ENCODE measurements around the gene POLR3E.
"Not testable (repeated sequence)": the region's sequence is repeated elsewhere in the genome, so short reads cannot be mapped to it uniquely, and the experiment has no call there.

POLR3E gene

DNA sequence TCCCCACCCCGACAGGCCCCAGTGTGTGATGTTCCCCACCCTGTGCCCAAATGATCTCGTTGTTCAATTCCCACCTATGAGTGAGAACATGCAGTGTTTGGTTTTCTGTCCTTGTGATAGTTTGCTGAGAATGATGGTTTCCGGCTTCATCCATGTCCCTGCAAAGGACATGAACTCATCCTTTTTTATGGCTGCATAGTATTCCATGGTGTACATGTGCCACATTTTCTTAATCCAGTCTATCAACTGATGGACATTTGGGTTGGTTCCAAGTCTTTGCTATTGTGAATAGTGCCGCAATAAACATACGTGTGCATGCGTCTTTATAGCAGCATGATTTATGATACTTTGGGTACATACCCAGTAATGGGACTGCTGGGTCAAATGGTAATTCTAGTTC lies 53.8 kb downstream of the POLR3E start:
- DNase-seq, H3K27me3 Mint-ChIP-seq, H3K27ac Mint-ChIP-seq, H3K4me3 Mint-ChIP-seq, H3K9me3 Mint-ChIP-seq: not testable (repeated sequence)
- Mint-ChIP-seq H3K4me1 (ENCODE audit: low read depth) (peaks cover 40% of the 10 kb centered on the region), H3K36me3 (ENCODE audit: low read depth) (peaks cover 85% of the 10 kb centered on the region)

DNA sequence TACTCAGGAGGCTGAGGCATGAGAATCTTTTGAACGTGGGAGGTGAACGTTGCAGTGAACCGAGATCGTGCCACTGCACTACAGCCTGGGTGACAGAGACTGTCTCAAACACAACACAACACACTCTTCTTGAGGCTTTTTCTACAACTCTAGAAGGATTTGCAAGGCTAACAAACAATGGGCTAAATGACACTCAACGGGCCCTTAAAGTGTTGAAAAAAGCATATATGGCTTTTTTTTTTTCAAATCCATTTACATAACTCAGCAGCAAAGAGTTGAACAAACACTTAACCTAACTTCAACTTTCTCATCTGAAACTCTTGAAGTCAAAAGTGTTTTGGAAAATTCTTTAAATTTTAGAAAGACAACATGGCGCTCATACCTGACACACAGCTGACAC lies 54.9 kb downstream of the POLR3E start:
- H3K9me3 Mint-ChIP-seq = peaks cover 4% of the 10 kb centered on the region
- H3K27ac Mint-ChIP-seq = no peak overlapping the region
- peaks cover 47% of the 10 kb centered on the region for H3K4me1 Mint-ChIP-seq (ENCODE audit: low read depth)
- H3K27me3 Mint-ChIP-seq = no peaks in the 10 kb centered on the region
- peaks cover 78% of the 10 kb centered on the region for H3K36me3 Mint-ChIP-seq (ENCODE audit: low read depth)
- no peak overlapping the region for H3K4me3 Mint-ChIP-seq
- no peak for DNase-seq

DNA sequence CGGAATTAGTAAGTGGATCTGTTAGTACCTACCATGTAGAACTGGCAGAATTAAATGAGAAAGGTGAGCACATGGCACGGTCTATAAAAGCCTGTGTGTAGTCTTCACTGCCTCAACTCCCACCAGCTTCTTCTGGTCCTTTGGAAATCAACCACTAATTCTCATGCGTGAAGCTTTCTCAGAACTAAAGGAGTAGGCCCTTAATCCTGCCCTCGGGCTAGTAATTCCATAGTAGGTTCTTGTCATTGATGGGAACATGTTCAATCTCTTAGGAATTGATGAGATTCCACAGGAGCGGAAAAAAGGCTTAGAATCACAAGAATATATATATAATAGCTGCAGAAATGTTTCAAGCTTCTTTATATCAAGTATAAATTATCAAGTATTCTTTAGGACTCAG lies 55.5 kb downstream of the POLR3E start:
- H3K36me3 Mint-ChIP-seq (ENCODE audit: low read depth) = peaks cover 77% of the 10 kb centered on the region
- no peak for DNase-seq
- H3K4me3 Mint-ChIP-seq = no peak overlapping the region

DNA sequence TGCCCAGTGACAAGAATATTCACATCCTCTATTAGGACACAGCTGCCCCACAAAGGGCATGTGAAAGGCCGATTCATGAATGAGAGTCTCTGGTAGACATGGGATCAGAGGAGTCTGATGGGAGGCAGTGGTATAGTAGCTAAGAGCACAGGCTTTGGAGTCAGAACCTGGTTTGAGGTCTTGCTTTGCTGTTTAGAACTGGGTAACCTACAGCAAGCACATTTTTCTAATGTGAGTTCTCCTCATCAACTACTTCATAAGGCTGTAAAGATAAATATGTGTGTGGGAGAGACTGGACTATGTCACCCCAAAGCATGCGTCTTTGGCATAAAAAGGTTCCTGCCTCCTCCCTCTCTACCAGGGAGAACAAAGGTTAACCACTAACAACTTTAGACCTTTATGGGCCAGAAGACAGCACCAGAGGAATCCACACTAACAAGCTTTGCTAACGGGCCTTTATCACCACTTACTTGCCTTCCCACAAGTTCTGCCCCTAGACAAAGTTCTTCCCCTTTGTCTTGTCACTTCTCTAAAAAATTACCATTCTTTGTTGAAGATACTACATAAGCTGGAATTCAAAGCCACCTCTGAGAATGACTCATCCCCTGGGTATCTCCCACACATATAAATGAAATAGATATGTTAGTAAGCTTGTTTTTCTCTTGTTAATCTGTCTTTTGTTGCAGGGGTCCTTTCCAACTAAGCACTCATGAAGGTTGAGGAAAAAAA lies 56.1 kb downstream of the POLR3E start:
- Mint-ChIP-seq H3K4me1 (ENCODE audit: low read depth) (peaks cover 60% of the 10 kb centered on the region), H3K36me3 (ENCODE audit: low read depth) (peaks cover 76% of the 10 kb centered on the region), H3K4me3 (peak overlapping the region; percentile 2), H3K27me3 (no peaks in the 10 kb centered on the region), H3K27ac (peak overlapping the region; percentile 91), H3K9me3 (peaks cover 4% of the 10 kb centered on the region)
- DNase-seq = no peak

More for the DNA sequence above, 55.5 kb downstream of the POLR3E start:
- peaks cover 4% of the 10 kb centered on the region for H3K9me3 Mint-ChIP-seq
- H3K4me1 Mint-ChIP-seq (ENCODE audit: low read depth) = peaks cover 53% of the 10 kb centered on the region
- peak overlapping the region; percentile 72 for H3K27ac Mint-ChIP-seq
- H3K27me3 Mint-ChIP-seq = no peaks in the 10 kb centered on the region

DNA sequence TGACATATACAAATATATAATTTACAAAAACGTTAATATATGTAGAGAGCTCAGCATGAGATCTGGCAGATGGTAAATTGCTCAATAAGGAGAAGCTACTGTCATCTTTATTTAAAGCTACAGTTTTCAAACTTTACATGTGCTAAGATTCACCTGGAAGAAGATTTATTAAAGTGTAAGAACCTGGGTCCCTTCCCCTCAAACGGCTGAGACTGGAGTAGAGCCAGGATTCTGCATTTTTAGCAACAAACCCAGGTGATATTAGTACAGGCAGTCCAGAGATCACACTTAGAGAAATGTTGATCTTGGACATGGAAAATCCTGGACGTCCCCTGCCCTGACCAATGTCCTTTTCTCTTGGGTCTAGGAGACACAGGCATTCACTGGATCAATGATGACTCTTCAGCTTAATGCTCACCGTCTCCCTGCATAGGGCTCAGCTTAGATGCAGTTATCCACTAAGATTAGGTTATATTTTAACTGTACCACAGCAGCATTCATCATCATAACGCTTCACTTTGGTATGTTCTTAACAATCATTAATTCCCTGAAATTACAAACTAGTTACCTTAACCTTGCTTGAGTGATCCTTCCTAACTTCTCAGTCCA lies 56.8 kb downstream of the POLR3E start:
- H3K27ac Mint-ChIP-seq = peak overlapping the region; percentile 91
- H3K9me3 Mint-ChIP-seq = peaks cover 4% of the 10 kb centered on the region
- H3K4me1 Mint-ChIP-seq (ENCODE audit: low read depth) = peaks cover 65% of the 10 kb centered on the region
- H3K36me3 Mint-ChIP-seq (ENCODE audit: low read depth) = peaks cover 73% of the 10 kb centered on the region
- peak overlapping the region; percentile 2 for H3K4me3 Mint-ChIP-seq
- no peak for DNase-seq
- no peaks in the 10 kb centered on the region for H3K27me3 Mint-ChIP-seq

DNA sequence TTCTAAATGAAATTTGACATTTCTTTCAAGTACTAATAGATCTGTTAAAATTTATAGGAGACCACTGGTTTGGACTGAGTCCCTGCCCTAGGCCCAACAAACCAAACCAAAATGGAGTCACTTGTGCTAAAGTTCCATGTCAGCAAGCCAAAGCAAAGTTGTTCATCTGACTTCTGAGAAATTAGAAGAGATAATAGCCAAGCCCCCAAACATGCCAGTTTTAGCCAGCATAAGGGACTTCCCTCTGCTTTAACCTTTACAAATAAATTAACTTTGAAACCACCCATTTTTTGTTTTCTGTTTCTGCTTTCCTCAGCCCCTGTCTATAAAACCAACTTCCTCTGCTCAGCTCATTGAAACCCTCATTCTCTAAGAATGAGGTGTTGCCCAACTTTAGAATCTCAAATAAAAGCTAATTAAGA lies 58.3 kb downstream of the POLR3E start:
- Mint-ChIP-seq H3K27me3 (no peaks in the 10 kb centered on the region), H3K9me3 (peaks cover 4% of the 10 kb centered on the region), H3K4me3 (no peak overlapping the region), H3K4me1 (ENCODE audit: low read depth) (peaks cover 76% of the 10 kb centered on the region), H3K27ac (peak overlapping the region; percentile 47), H3K36me3 (ENCODE audit: low read depth) (peaks cover 72% of the 10 kb centered on the region)
- DNase-seq = no peak

DNA sequence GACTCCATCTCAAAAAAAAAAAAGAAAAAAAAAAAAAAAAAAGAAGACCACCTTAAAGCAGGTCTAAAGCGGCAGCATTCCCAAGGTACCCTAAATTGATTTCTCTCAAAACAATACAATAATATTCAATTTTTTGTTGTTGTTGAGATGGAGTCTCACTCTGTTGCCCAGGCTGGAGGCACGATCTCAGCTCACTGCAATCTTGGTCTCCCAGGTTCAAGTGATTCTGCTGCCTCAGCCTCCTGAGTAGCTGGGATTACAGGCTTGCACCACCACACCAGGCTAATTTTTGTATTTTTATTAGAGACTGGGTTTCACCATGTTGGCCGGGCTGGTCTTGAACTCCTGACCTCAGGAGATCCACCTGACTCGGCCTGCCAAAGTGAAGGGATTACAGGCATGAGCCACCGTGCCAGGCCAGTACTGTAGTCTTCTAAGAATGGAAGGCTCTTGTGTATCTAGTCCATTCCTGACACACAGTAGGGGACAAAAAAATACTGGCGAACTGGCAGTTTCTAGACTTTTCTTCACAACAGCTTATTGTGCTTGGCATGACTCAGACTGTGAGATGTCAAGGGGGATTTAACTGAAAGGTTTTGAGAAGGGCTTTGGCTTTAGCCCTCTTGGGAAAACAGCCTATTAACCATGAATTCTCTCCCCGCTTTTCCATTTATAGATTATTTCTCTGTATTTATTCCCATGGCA lies 59.9 kb downstream of the POLR3E start:
- no peak for DNase-seq
- H3K4me1 Mint-ChIP-seq (ENCODE audit: low read depth) = peaks cover 80% of the 10 kb centered on the region
- peak overlapping the region; percentile 85 for H3K27ac Mint-ChIP-seq
- H3K4me3 Mint-ChIP-seq = no peak overlapping the region
- no peaks in the 10 kb centered on the region for H3K27me3 Mint-ChIP-seq
- H3K36me3 Mint-ChIP-seq (ENCODE audit: low read depth) = peaks cover 68% of the 10 kb centered on the region
- H3K9me3 Mint-ChIP-seq = no peaks in the 10 kb centered on the region

DNA sequence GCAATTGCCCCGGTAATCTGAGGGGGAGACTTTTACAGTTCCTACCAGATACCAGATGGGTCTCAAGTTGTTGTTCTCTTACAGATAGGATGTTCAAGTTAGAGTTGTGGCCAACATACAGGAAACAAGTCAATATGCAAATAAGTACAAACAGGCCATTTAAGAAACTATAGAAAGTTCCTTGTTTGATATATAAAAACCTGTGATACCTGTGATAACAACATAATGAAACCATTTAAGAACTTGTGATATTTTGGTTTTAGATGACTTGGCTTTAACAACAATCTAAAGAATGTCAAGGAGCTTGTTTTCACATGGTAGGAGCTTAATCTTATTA lies 60.4 kb downstream of the POLR3E start:
- Mint-ChIP-seq H3K4me3 (no peak overlapping the region), H3K27ac (peak overlapping the region; percentile 85)

DNA sequence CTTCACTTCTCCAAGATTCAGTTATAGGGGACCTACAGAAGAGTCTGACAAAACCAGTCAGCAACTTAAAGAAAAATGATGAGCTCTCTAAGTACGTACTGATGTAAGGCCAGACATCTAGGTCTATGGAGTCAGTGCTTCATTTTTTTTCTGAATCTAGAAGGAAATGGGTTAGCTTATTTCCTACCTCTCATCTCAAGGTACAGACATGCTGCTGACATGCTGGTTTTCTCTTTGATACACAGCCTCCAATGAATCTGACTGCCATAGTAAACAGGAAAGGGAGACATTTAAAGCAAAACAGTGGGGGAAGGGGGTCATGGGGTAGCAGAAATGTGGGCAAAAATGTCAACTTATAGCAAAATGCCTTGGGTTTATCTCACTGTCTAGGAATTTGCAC lies 60.8 kb downstream of the POLR3E start:
- peaks cover 79% of the 10 kb centered on the region for H3K4me1 Mint-ChIP-seq (ENCODE audit: low read depth)
- no peak for DNase-seq
- no peak overlapping the region for H3K4me3 Mint-ChIP-seq
- no peaks in the 10 kb centered on the region for H3K9me3 Mint-ChIP-seq
- peaks cover 69% of the 10 kb centered on the region for H3K36me3 Mint-ChIP-seq (ENCODE audit: low read depth)
- H3K27me3 Mint-ChIP-seq = no peaks in the 10 kb centered on the region
- H3K27ac Mint-ChIP-seq = peak overlapping the region; percentile 85

More for the DNA sequence above, 60.4 kb downstream of the POLR3E start:
- Mint-ChIP-seq H3K4me1 (ENCODE audit: low read depth) (peaks cover 80% of the 10 kb centered on the region), H3K27me3 (no peaks in the 10 kb centered on the region), H3K9me3 (no peaks in the 10 kb centered on the region), H3K36me3 (ENCODE audit: low read depth) (peaks cover 68% of the 10 kb centered on the region)
- no peak for DNase-seq

DNA sequence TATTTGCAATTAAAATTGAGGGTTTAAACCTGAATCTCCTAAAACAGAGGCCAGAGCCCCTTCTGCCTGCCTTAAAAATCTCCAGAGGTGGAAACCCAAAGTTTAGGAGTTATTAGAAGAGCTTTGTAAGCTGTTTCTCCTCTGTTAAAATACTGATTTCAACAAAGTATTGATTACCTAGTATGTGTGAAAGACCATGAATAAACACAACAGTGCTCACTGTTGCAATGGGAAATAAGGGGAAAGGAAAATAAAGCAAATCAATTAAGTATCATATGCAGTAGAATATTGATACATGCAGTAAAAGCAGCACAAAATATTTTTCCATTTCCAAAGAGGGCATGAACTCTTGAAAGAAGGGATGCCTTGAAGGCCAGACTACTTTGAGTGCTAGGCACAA lies 62.5 kb downstream of the POLR3E start:
- H3K27me3 Mint-ChIP-seq = no peaks in the 10 kb centered on the region
- H3K36me3 Mint-ChIP-seq (ENCODE audit: low read depth) = peaks cover 74% of the 10 kb centered on the region
- peaks cover 70% of the 10 kb centered on the region for H3K4me1 Mint-ChIP-seq (ENCODE audit: low read depth)
- no peak for DNase-seq
- peak overlapping the region; percentile 61 for H3K27ac Mint-ChIP-seq
- no peak overlapping the region for H3K4me3 Mint-ChIP-seq
- no peaks in the 10 kb centered on the region for H3K9me3 Mint-ChIP-seq

DNA sequence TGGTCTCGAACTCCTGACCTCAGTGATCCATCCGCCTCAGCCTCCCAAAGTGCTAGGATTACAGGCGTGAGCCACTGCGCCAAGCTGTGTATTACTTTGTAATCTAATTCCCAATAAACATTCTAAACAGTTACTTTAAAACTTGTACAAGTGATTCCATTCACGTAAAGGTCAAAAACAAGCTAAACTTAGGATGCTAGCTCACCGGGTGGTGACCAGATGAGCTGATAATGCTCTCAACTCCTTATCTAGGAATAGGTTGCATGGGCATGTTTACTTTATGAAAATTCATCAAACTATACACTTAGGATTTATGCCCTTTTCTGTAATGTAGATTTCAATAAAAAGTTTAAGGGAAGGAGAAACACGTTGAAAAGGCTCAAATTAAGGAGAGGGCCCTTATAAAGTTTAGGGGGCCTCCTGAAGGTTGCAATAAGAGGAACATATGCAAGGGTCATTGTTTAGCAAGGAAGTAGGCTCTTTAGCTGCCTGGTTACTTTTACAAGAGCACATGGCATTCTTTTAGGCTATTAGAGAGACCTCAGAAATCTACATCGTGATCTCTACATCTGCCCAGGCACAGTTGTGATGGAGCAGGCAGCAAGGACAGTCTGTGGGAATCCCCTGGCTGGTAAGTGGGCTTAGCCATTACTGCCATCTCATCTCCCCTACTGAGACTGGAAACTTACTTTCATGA lies 63.9 kb downstream of the POLR3E start:
- Mint-ChIP-seq H3K4me1 (ENCODE audit: low read depth) (peaks cover 71% of the 10 kb centered on the region), H3K27ac (peak overlapping the region; percentile 84), H3K36me3 (ENCODE audit: low read depth) (peaks cover 80% of the 10 kb centered on the region)

DNA sequence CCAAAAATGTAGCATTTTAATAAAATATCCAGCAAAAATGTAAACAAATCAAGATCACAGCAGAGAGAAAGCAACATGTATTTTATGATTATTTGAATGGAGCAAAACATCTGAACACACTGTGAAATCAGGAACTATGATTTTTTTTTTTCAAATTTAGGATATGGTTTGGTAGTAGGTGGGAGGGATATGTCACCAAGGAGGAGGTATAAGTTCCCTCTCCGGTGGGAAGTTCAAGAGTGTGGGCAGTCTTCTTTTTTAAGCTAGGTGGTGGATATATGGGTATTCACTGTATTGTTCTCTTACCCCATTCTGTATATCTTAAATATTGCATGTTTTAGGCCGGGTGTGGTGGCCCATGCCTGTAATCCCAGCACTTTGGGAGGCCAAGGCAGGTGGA lies 67.0 kb downstream of the POLR3E start:
- H3K27ac Mint-ChIP-seq = peak overlapping the region; percentile 57
- H3K4me1 Mint-ChIP-seq (ENCODE audit: low read depth) = peaks cover 73% of the 10 kb centered on the region
- no peak for DNase-seq
- no peaks in the 10 kb centered on the region for H3K9me3 Mint-ChIP-seq
- no peak overlapping the region for H3K4me3 Mint-ChIP-seq
- H3K36me3 Mint-ChIP-seq (ENCODE audit: low read depth) = peaks cover 80% of the 10 kb centered on the region
- no peaks in the 10 kb centered on the region for H3K27me3 Mint-ChIP-seq

More for the DNA sequence above, 63.9 kb downstream of the POLR3E start:
- H3K9me3 Mint-ChIP-seq = no peaks in the 10 kb centered on the region
- H3K27me3 Mint-ChIP-seq = no peaks in the 10 kb centered on the region
- no peak for DNase-seq
- no peak overlapping the region for H3K4me3 Mint-ChIP-seq

DNA sequence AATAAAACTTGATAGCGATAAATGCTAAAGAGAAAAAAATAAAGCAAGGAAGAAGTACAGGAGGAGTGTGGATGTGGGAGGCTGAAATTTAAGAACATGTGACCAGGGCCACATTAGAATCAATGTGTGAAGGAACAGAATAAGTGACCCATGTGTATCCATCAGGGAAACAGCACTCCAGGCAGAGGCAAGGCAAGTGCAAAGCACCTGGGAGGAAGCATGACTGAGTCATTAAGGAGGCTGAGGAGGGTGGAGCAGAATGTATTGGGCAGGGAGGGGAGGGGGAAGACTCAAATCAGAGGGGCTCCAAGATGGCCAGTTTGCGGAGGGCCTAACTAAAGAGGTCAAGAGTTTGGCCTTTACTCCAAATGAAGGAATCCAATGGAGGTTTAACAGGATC lies 69.2 kb downstream of the POLR3E start:
- Mint-ChIP-seq H3K4me3 (no peak overlapping the region), H3K27ac (no peak overlapping the region), H3K9me3 (no peaks in the 10 kb centered on the region), H3K36me3 (ENCODE audit: low read depth) (peaks cover 80% of the 10 kb centered on the region), H3K27me3 (no peaks in the 10 kb centered on the region), H3K4me1 (ENCODE audit: low read depth) (peaks cover 78% of the 10 kb centered on the region)
- DNase-seq = no peak

DNA sequence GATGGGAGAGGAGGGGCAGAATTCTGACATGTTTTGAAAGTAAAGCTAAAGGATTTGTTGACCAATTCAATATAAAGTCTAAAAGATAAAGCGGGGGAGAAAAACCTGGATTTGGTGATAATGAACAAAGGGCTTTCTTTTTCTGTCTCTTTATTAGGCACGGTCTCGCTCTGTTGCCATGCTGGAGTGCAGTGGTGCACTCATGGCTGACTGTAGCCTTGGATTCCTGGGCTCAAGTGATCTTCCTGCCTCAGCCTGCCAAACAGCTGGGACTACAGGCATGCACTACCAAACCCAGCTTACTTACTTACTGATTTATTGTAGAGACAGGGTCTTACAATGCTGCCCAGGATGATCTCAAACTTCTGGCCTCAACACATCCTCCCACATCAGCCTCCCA lies 69.7 kb downstream of the POLR3E start:
- Mint-ChIP-seq H3K4me3 (no peak overlapping the region), H3K27ac (no peak overlapping the region), H3K36me3 (ENCODE audit: low read depth) (peaks cover 81% of the 10 kb centered on the region), H3K27me3 (no peaks in the 10 kb centered on the region), H3K9me3 (no peaks in the 10 kb centered on the region), H3K4me1 (ENCODE audit: low read depth) (peaks cover 80% of the 10 kb centered on the region)
- DNase-seq = no peak

All from activated T-cell treated with anti-CD3 and anti-CD28 coated beads, Interleukin-2, amount 50 U/mL, for 24 hours (primary cell).